Uterus (tissue), 4 donors: ENCODE results near the gene CREB3L2. TPM values are rescaled to one million over a fixed set of nuclear protein-coding genes. Genes with fewer than 3 reads are reported as not detected.

ENCODE experiments used
- DNase-seq, 2 donors: peaks; one replicate each; pipeline ENCODE4 v3.0.0-alpha.2; 2019 to 2020
- H3K27ac ChIP-seq, 2 donors: fragments of 200-600 bp; sonication (generic); 1 replicate in 1 of 2; 2 replicates in 1 of 2; pipeline ENCODE4 v1.5.1; 2016 to 2018
- H3K27me3 ChIP-seq, 2 donors: fragments of 200-600 bp; sonication (generic); one replicate each; pipeline ENCODE4 v1.5.1; 2018 to 2019; ENCODE audit warnings: control low read depth in 1 of 2
- H3K36me3 ChIP-seq, 2 donors: fragments of 200-600 bp; sonication (generic); one replicate each; pipeline ENCODE4 v1.5.1; 2019; ENCODE audit warnings: control low read depth in 1 of 2
- H3K4me1 ChIP-seq, 2 donors: fragments of 200-600 bp; sonication (generic); one replicate each; pipeline ENCODE4 v1.5.1; 2018 to 2019; ENCODE audit warnings: control low read depth in 1 of 2
- H3K4me3 ChIP-seq, 2 donors: fragments of 200-600 bp; sonication (generic); 1 replicate in 1 of 2; 2 replicates in 1 of 2; pipeline ENCODE4 v1.5.1; 2018 to 2019; ENCODE audit warnings: mild to moderate bottlenecking in 1 of 2
- H3K9me3 ChIP-seq, 2 donors: fragments of 200-600 bp; sonication (generic); one replicate each; pipeline ENCODE4 v1.5.1; 2019; ENCODE audit warnings: control low read depth in 1 of 2
- POLR2A ChIP-seq, 2 donors: fragments of 450-650 bp; IDR thresholded peaks; one replicate each; pipeline ENCODE4 v1.6.1; 2016; ENCODE audit warnings: antibody characterized with exemption in 2 of 2, mild to moderate bottlenecking in 1 of 2, moderate library complexity in 1 of 2
- intact Hi-C: fragments of 100-400 bp; cut with DNase I; formaldehyde crosslinking; loops from one replicate; pipeline ENCODE4 v1.15.1; 2023; ENCODE audit warnings: low total_unique reads
- total RNA-seq, 4 donors: library from RNA; depleted of rRNA in 3 of 4; stranded (reverse); fragments of >200 nt in 3 of 4; gene quantifications; one replicate each; pipeline versions ENCODE4 v1.1.0 to v1.2.4, GENCODE V29; 2014 to 2023
- TF ChIP-seq, protein P1 (sequence below), 4 experiments: fragments of 200-600 bp in 2 of 4; fragments of 450-650 bp in 2 of 4; sonication (generic) in 2 of 4; IDR thresholded peaks; one replicate each; pipeline ENCODE4 v1.5.1; 2016 to 2019; ENCODE audit warnings: antibody characterized with exemption in 4 of 4, mild to moderate bottlenecking in 2 of 4, moderate library complexity in 1 of 4
- donor health status: DM: yes; HTN: yes; CAD: no.

CREB3L2 gene
- total RNA-seq, 4 donors from 2014 or later: 24.7 to 185 (median 41.1) TPM

DNA sequence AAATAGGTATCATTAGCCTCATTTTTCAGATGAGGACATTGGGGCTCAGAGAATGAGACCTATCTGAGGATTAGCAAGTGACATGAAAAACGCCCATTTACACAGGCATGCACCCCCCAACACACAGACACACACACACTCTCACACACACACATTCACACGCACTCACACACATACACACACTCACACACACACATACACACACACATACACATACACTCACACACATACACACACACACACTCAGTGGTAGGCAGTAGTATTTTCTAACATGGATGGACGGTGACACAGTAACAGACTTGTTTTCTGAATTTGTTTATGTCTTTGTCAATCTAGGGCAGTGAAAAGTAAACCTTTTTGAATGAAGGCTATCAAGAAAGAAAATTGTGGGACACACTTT is 176.4 kb downstream of the CREB3L2 start:
- H3K36me3 ChIP-seq: no peaks in the 10 kb centered on the region
- H3K4me1 ChIP-seq: no peaks in the 10 kb centered on the region
- H3K4me3 ChIP-seq: no peak overlapping the region
- TF ChIP-seq, protein P1, sequence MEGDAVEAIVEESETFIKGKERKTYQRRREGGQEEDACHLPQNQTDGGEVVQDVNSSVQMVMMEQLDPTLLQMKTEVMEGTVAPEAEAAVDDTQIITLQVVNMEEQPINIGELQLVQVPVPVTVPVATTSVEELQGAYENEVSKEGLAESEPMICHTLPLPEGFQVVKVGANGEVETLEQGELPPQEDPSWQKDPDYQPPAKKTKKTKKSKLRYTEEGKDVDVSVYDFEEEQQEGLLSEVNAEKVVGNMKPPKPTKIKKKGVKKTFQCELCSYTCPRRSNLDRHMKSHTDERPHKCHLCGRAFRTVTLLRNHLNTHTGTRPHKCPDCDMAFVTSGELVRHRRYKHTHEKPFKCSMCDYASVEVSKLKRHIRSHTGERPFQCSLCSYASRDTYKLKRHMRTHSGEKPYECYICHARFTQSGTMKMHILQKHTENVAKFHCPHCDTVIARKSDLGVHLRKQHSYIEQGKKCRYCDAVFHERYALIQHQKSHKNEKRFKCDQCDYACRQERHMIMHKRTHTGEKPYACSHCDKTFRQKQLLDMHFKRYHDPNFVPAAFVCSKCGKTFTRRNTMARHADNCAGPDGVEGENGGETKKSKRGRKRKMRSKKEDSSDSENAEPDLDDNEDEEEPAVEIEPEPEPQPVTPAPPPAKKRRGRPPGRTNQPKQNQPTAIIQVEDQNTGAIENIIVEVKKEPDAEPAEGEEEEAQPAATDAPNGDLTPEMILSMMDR (IDR thresholded peaks at IDR 0.05): no peak
- no peak for TF ChIP-seq POLR2A (IDR thresholded peaks at IDR 0.05)
- H3K9me3 ChIP-seq: no peaks in the 10 kb centered on the region
- H3K27ac ChIP-seq: no peak overlapping the region
- no peak for DNase-seq
- no peaks in the 10 kb centered on the region for H3K27me3 ChIP-seq
- intact Hi-C loops: no loop called here

Other genes starting within 250 kb of the CREB3L2 start
- 1 to 10 TPM; 1.0 to 8.5 (median 4.1) TPM for gene DGKI, start 155.1 kb downstream of the CREB3L2 start, total RNA-seq
- gene AKR1D1, start 74.4 kb upstream of the CREB3L2 start, total RNA-seq: not detected